Fibroblast of the aortic adventitia (primary cell): ENCODE results near the gene MXI1. TPM values are rescaled to one million over a fixed set of nuclear protein-coding genes. Genes with fewer than 3 reads are reported as not detected.
"Not testable (repeated sequence)": the region's sequence is repeated elsewhere in the genome, so short reads cannot be mapped to it uniquely, and the experiment has no call there.

Experiments
- DNase-seq: peaks from one replicate; pipeline ENCODE4 v3.0.0-alpha.2; 2010; ENCODE audit warnings: low read depth
- H3K4me3 ChIP-seq: 2 replicates; pipeline ENCODE4 v1.5.1; 2011; ENCODE audit warnings: low read depth, mild to moderate bottlenecking, control low read depth, low read length, moderate library complexity
- CTCF ChIP-seq: IDR thresholded peaks from 2 replicates; pipeline ENCODE4 v1.5.1; 2011; ENCODE audit warnings: mild to moderate bottlenecking, low read length, control low read depth, inconsistent platforms; ENCODE audit not compliant: insufficient read depth
- total RNA-seq: library from RNA; depleted of rRNA; stranded (reverse); fragments of >200 nt; gene quantifications from 2 replicates; pipeline ENCODE4 v1.2.3, GENCODE V29; 2012; ENCODE audit warnings: low replicate concordance

Gene MXI1
- total RNA-seq, 1 donor, result 20.3 TPM

- TF ChIP-seq CTCF, result no peak
- no peak overlapping the region for H3K4me3 ChIP-seq
- no peak for DNase-seq
These were observed 28.2 kb upstream of the MXI1 start for GRCh38 chr10:110179220-110179619.

- TF ChIP-seq CTCF, result no peak
- no peak overlapping the region for H3K4me3 ChIP-seq
- DNase-seq, result no peak
These were observed 26.0 kb upstream of the MXI1 start for GRCh38 chr10:110181451-110181850.

GRCh38 chr10:110181911-110182310 lies 25.5 kb upstream of the MXI1 start:
- TF ChIP-seq CTCF, result no peak
- DNase-seq, result no peak

GRCh38 chr10:110184398-110184797 lies 23.0 kb upstream of the MXI1 start:
- no peak for TF ChIP-seq CTCF
- DNase-seq, result no peak

More at GRCh38 chr10:110181911-110182310, 25.5 kb upstream of the MXI1 start:
- no peak overlapping the region for H3K4me3 ChIP-seq

GRCh38 chr10:110185646-110186182 lies 21.7 kb upstream of the MXI1 start:
- DNase-seq, H3K4me3 ChIP-seq: not testable (repeated sequence)

More at GRCh38 chr10:110184398-110184797, 23.0 kb upstream of the MXI1 start:
- H3K4me3 ChIP-seq, result no peak overlapping the region

- no peak for TF ChIP-seq CTCF
- no peak for DNase-seq
- H3K4me3 ChIP-seq, result no peak overlapping the region
These were observed 17.2 kb upstream of the MXI1 start for GRCh38 chr10:110190170-110190569.

- TF ChIP-seq CTCF, result no peak
- no peak for DNase-seq
- no peak overlapping the region for H3K4me3 ChIP-seq
These were observed 14.9 kb upstream of the MXI1 start for GRCh38 chr10:110192552-110192951.
